GM12874 (cell line): ENCODE data around the gene ITIH4.

Experiments
- TF ChIP-seq, protein P1 (sequence below): IDR thresholded peaks from 2 replicates; pipeline ENCODE4 v1.5.1; 2011; ENCODE audit warnings: low read depth, mild to moderate bottlenecking, control low read depth, low read length, moderate library complexity; ENCODE audit not compliant: insufficient read depth

Gene ITIH4

DNA sequence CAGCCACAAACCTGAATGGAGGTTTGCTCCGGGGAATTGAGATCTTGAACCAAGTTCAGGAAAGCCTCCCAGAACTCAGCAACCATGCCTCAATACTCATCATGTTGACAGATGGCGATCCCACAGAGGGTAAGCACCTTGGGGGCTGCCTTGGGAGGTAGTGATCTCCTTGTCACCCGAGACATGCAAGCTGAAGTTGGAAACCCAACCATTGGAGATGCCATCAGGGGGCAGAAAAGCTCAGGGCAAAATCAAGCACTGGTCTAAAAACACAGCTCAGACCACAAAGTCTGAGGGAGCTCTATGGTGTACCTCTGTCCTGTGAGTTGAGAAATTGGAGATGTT is 47.3 kb downstream of the ITIH4 start:
- TF ChIP-seq, protein P1, sequence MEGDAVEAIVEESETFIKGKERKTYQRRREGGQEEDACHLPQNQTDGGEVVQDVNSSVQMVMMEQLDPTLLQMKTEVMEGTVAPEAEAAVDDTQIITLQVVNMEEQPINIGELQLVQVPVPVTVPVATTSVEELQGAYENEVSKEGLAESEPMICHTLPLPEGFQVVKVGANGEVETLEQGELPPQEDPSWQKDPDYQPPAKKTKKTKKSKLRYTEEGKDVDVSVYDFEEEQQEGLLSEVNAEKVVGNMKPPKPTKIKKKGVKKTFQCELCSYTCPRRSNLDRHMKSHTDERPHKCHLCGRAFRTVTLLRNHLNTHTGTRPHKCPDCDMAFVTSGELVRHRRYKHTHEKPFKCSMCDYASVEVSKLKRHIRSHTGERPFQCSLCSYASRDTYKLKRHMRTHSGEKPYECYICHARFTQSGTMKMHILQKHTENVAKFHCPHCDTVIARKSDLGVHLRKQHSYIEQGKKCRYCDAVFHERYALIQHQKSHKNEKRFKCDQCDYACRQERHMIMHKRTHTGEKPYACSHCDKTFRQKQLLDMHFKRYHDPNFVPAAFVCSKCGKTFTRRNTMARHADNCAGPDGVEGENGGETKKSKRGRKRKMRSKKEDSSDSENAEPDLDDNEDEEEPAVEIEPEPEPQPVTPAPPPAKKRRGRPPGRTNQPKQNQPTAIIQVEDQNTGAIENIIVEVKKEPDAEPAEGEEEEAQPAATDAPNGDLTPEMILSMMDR = no peak

DNA sequence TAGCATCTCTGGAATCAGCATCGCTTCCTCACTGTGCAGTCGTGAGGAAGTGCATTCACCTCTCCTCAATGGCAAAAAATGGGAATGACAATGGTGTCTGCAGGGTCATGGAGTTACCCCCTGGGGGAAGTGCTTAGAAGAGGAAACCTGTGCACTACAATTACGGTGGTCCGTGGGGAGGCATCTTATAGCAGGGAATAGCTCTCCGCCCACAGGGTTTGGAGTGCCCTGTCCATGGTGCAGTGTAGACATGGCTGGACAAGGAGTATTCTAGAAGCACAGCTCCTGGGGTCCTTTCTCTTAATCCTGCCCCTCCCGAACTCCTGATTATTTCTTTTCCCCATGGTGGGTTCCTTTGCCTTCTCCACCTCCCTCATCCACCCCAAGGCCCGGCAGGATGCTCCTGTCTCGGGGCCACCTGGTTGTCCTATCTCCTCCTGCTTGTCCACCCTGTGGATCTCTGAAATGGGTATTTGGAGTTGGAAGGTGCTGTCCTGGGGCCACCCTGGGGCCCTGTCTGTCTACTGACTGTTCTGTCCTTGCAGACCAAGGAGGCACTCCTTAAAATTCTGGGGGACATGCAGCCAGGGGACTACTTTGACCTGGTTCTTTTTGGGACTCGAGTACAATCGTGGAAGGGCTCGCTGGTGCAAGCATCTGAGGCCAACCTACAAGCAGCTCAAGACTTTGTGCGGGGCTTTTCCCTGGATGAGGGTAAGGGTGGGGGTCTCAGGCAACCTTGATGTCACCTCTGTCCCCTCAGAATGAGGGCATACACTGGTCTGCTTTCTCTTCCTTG is 47.9 kb downstream of the ITIH4 start:
- TF ChIP-seq, protein P1 = no peak

DNA sequence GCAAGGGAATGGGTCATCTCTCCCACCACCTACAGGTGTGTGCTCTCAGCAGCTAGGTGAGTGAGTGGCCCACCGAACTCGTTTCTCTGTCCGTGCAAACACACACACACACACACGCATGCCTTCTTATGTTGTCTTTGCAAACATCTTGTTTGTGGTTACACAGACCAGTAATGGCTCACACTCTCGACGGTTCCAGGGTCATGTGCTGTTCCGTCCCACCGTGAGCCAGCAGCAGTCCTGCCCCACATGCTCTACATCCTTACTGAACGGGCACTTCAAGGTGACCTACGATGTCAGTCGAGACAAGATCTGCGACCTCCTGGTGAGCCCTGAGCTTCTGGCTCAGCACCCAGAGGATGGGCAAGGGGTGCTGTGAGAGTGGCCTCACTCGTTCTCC is 48.7 kb downstream of the ITIH4 start:
- TF ChIP-seq, protein P1 = no peak

DNA sequence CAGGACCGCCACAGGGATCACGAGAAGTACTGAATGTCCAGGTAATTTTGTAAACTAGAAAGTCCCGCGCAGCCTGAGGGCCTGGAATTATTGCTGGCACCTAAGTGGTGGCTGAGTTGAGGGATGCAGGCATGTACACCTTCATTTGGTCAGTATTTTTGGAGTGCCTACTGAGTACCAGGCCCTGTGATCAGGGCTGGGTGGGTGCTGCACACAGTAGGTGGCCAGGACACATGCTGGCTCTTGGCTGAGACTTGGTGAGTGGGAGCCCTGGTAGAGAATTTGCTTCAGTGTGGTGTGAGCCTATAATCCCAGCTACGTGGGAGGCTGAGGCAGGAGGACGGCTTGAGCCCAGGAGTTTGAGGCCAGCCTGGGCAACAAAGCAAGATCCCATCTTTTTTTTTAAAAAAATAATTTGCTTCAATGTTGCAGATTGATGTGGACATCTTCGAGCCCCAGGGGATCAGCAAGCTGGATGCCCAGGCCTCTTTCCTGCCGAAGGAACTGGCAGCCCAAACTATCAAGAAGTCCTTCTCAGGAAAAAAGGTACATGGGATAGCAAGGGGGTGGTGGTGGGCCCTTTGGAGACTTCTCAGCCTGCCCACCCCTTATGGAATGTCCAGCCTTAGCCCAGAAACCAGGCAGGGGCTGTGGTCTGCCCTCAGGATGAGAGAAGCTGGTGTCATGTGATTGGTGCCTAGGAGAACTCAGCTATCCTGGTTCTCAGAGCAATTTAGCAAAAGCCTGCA is 50.5 kb downstream of the ITIH4 start:
- TF ChIP-seq, protein P1 = no peak

DNA sequence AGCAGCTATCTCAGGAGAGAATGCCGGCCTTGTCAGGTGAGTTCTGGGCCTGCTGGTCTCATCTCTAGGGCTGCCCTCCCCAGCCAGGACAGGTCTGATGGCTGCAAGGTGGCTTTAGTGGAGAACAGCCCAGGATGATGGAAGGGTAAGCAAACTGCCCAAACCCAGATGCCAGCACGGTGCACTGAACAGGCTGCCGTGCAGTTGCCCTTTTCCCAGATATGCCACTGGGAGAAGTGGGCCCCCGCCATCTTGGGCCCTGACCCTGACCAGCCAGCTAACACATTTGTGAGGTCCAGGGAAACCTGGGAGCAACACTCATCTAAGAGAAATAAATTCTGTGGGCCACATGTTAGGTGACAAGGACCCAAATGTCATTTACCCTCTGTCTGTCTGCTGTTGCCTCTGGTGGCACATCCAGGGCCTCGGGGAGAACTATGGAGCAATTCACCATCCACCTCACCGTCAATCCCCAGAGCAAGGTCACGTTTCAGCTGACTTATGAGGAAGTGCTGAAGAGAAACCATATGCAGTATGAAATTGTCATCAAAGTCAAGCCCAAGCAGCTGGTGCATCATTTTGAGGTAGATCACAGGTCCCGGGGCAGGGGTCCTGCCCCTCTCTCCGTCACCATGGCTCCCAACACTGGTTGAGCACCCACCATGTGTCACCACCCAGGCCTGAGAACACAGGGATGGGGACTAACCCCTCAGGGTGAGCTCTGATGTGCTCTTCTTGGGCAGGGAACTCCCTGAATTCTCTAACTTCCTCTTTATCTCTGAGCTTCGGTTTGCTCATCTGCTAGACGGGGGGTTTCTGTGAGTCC is 51.2 kb downstream of the ITIH4 start:
- TF ChIP-seq, protein P1 = no peak

DNA sequence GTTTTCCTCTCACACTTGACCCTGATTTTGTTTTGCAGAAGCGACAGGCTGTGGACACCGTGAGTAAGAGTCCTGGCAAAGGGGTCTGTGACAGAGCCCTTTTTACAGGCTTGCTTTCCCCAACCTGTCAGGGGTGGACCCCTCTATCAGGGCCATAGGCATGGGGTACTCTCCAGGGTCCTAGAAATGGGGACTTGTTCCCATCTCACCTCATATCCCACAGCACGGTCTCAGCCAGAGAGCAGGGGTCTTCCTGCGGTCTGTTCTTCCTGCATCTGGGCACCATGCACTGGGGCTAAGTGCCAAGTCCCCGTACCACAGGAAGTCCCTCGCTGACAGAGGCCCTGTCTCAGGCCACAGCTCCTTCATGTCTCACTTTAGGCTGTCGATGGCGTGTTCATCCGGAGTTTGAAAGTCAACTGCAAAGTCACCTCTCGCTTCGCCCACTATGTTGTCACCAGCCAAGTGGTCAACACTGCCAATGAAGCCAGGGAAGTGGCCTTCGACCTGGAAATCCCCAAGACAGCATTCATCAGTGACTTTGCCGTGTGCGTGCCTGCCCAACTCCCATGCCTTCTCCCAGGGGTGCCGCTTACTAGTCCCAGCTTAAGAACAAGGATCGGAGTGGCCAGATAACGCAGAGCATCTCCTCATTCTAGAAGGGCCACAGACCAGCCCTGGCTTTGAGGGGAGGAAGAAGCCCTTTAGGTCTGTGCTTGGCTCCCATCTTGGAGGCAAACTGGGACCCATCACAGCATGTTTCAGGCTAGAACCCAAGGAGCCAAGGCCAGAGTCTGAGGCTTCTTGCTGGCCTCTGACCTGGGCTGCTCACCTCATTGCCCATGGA is 52.3 kb downstream of the ITIH4 start:
- TF ChIP-seq, protein P1 = no peak
